Esophagus squamous epithelium (tissue), 5 donors: ENCODE results near the gene ZDHHC18. TPM values are rescaled to one million over a fixed set of nuclear protein-coding genes. Genes with fewer than 3 reads are reported as not detected.

Source experiments
- DNase-seq: peaks from one replicate; lab custom pipeline; 2025; lab: John Stamatoyannopoulos, UW
- H3K27ac ChIP-seq, 4 donors: fragments of 200-600 bp; sonication (generic); one replicate each; pipeline ENCODE4 v1.5.1; 2016 to 2019; ENCODE audit warnings: mild to moderate bottlenecking in 1 of 4
- H3K27me3 ChIP-seq, 4 donors: fragments of 200-600 bp; sonication (generic); 1 replicate in 3 of 4; 2 replicates in 1 of 4; pipeline versions ENCODE4 v1.5.1 to v1.6.0; 2017 to 2021; ENCODE audit warnings: antibody characterized with exemption in 1 of 4
- H3K36me3 ChIP-seq, 3 donors: fragments of 200-600 bp; sonication (generic); one replicate each; pipeline ENCODE4 v1.5.1; 2016 to 2019
- H3K4me1 ChIP-seq, 3 donors: fragments of 200-600 bp; sonication (generic); one replicate each; pipeline ENCODE4 v1.5.1; 2017 to 2019
- H3K4me3 ChIP-seq, 4 donors: fragments of 200-600 bp; sonication (generic); 1 replicate in 3 of 4; 2 replicates in 1 of 4; pipeline ENCODE4 v1.5.1; 2016 to 2019; ENCODE audit warnings: mild to moderate bottlenecking in 2 of 4, moderate library complexity in 1 of 4
- H3K9me3 ChIP-seq, 3 donors: fragments of 200-600 bp; sonication (generic); one replicate each; pipeline ENCODE4 v1.5.1; 2016 to 2019
- CTCF ChIP-seq, 6 experiments: fragments of 450-650 bp in 4 of 6; fragments of 200-600 bp in 2 of 6; sonication (generic) in 2 of 6; IDR thresholded peaks; one replicate each; pipeline ENCODE4 v1.5.1; 2016 to 2019; ENCODE audit warnings: antibody characterized with exemption in 6 of 6, mild to moderate bottlenecking in 4 of 6, moderate library complexity in 4 of 6
- POLR2A ChIP-seq, 4 donors: fragments of 450-650 bp; IDR thresholded peaks; one replicate each; pipeline ENCODE4 v1.6.1; 2017; ENCODE audit warnings: antibody characterized with exemption in 4 of 4, mild to moderate bottlenecking in 4 of 4, moderate library complexity in 3 of 4
- WGBS, 2 donors: methylation state at CpG; one replicate each; pipeline ENCODE4 v1.1.5; 2018; 5-methylcytosine and 5-hydroxymethylcytosine counted together
- intact Hi-C: fragments of 100-400 bp; cut with DNase I; formaldehyde crosslinking; loops from one replicate; pipeline ENCODE4 v1.15.0; 2022
- total RNA-seq, 4 donors: library from RNA; depleted of rRNA; stranded (reverse); fragments of >200 nt; gene quantifications; one replicate each; pipeline ENCODE4 v1.1.0, GENCODE V29; 2016
- donor health status: DM: yes; HTN: yes; CAD: no.

ZDHHC18 gene
- total RNA-seq, 4 donors from 2014 or later = 24.5 to 34.4 (median 29.4) TPM

GRCh38 chr1:26782521-26783212 lies 43.8 kb upstream of the ZDHHC18 start:
- no peaks in the 10 kb centered on the region for H3K27me3 ChIP-seq
- no peak overlapping the region for H3K4me3 ChIP-seq
- peaks cover 22 to 55% (median 35%) of the 10 kb centered on the region in 3 donors for H3K4me1 ChIP-seq
- TF ChIP-seq POLR2A (IDR thresholded peaks at IDR 0.05) = no peak
- no peak for TF ChIP-seq CTCF (IDR thresholded peaks at IDR 0.05)
- peak overlapping the region in 2 of 4 donors; percentile 4 to 6 for H3K27ac ChIP-seq
- no peaks in the 10 kb centered on the region for H3K9me3 ChIP-seq
- DNase-seq = no peak
- peaks cover 21 to 51% (median 25%) of the 10 kb centered on the region in 3 donors for H3K36me3 ChIP-seq
- intact Hi-C loops = loop anchor here (10.0 kb wide), 1 partner anchor 278 kb away; no protein-coding TSS in a partner anchor
- 50 to 67% methylated on average over 3 of the region's 3 CpGs for WGBS, 2 donors

GRCh38 chr1:26783646-26784022 lies 42.9 kb upstream of the ZDHHC18 start:
- WGBS, 2 donors = 75 to 83% methylated on average over 5 of the region's 5 CpGs
- TF ChIP-seq POLR2A (IDR thresholded peaks at IDR 0.05) (no peak), CTCF (IDR thresholded peaks at IDR 0.05) (no peak)
- DNase-seq = no peak
- H3K27ac ChIP-seq = peak overlapping the region; percentile 14 to 99 (median 64)
- intact Hi-C loops = loop anchor here (10.0 kb wide), 1 partner anchor 279 kb away; no protein-coding TSS in a partner anchor
- peaks cover 15 to 41% (median 20%) of the 10 kb centered on the region in 3 donors for H3K36me3 ChIP-seq
- H3K4me3 ChIP-seq = no peak overlapping the region
- H3K9me3 ChIP-seq = no peaks in the 10 kb centered on the region
- H3K27me3 ChIP-seq = no peaks in the 10 kb centered on the region
- peaks cover 24 to 60% (median 35%) of the 10 kb centered on the region in 3 donors for H3K4me1 ChIP-seq

GRCh38 chr1:26784023-26784871 lies 42.2 kb upstream of the ZDHHC18 start:
- Histone ChIP-seq H3K36me3 (peaks cover 14 to 35% (median 19%) of the 10 kb centered on the region in 3 donors), H3K4me3 (no peak overlapping the region), H3K9me3 (no peaks in the 10 kb centered on the region), H3K27ac (peak overlapping the region; percentile 31 to 99 (median 90)), H3K27me3 (no peaks in the 10 kb centered on the region), H3K4me1 (peaks cover 28 to 65% (median 35%) of the 10 kb centered on the region in 3 donors)
- no peak for TF ChIP-seq POLR2A (IDR thresholded peaks at IDR 0.05)
- intact Hi-C loops = loop anchor here (10.0 kb wide), 1 partner anchor 279 kb away; no protein-coding TSS in a partner anchor
- 100% methylated on average over 1 to 2 of the region's 2 CpGs for WGBS, 2 donors
- DNase-seq = no peak

GRCh38 chr1:26784886-26785285 lies 41.6 kb upstream of the ZDHHC18 start:
- intact Hi-C loops = loop anchor here (5.0 to 10.0 kb wide), 2 partner anchors 93 to 280 kb away; no protein-coding TSS in a partner anchor
- Histone ChIP-seq H3K9me3 (no peaks in the 10 kb centered on the region), H3K27ac (peak overlapping the region; percentile 6 to 99 (median 90)), H3K27me3 (no peaks in the 10 kb centered on the region), H3K4me1 (peaks cover 28 to 72% (median 38%) of the 10 kb centered on the region in 3 donors), H3K36me3 (peaks cover 8 to 29% (median 13%) of the 10 kb centered on the region in 3 donors), H3K4me3 (no peak overlapping the region)
- DNase-seq = no peak
- TF ChIP-seq POLR2A (IDR thresholded peaks at IDR 0.05) = no peak
- TF ChIP-seq CTCF (IDR thresholded peaks at IDR 0.05) = no peak
- WGBS, 2 donors = 94 to 100% methylated on average over 1 of the region's 1 CpG

- Histone ChIP-seq H3K4me1 (peaks cover 28 to 73% (median 38%) of the 10 kb centered on the region in 3 donors), H3K4me3 (peak overlapping the region in 2 of 4 donors; percentile 80 to 92), H3K27me3 (no peaks in the 10 kb centered on the region), H3K27ac (peak overlapping the region; percentile 98 to 100 (median 98)), H3K36me3 (peaks cover 0 to 24% (median 4%) of the 10 kb centered on the region in 3 donors), H3K9me3 (no peaks in the 10 kb centered on the region)
- intact Hi-C loops = loop anchor here (5.0 to 10.0 kb wide), 2 partner anchors 94 to 281 kb away; no protein-coding TSS in a partner anchor
- WGBS, 2 donors = 75 to 77% methylated on average over 5 of the region's 5 CpGs
- DNase-seq = no peak
- TF ChIP-seq POLR2A (IDR thresholded peaks at IDR 0.05) = no peak
- no peak for TF ChIP-seq CTCF (IDR thresholded peaks at IDR 0.05)
These were observed 40.7 kb upstream of the ZDHHC18 start for GRCh38 chr1:26785611-26786436.
